Peyer's patch (tissue), 4 donors: Measurements from ENCODE around the gene ACVR1C. TPM values are rescaled to one million over a fixed set of nuclear protein-coding genes. Genes with fewer than 3 reads are reported as not detected.
A peak's percentile ranks its signal among the peaks of the same experiment; 100 is the strongest.

Source experiments
- DNase-seq, 3 donors: peaks; one replicate each; pipeline ENCODE4 v3.0.0-alpha.2; 2017 to 2019
- H3K27ac ChIP-seq, 4 donors: fragments of 200-600 bp; sonication (generic); one replicate each; pipeline ENCODE4 v1.5.1; 2016 to 2019
- H3K27me3 ChIP-seq, 2 donors: fragments of 200-600 bp; sonication (generic); one replicate each; pipeline ENCODE4 v1.5.1; 2019
- H3K36me3 ChIP-seq, 3 donors: fragments of 200-600 bp; sonication (generic); one replicate each; pipeline ENCODE4 v1.5.1; 2016 to 2019
- H3K4me1 ChIP-seq, 4 donors: fragments of 200-600 bp; sonication (generic); one replicate each; pipeline ENCODE4 v1.5.1; 2016 to 2019
- H3K4me3 ChIP-seq, 4 donors: fragments of 200-600 bp; sonication (generic); 1 replicate in 3 of 4; 2 replicates in 1 of 4; pipeline ENCODE4 v1.5.1; 2016 to 2019; ENCODE audit warnings: mild to moderate bottlenecking in 1 of 4
- H3K9me3 ChIP-seq, 4 donors: fragments of 200-600 bp; sonication (generic); one replicate each; pipeline ENCODE4 v1.5.1; 2016 to 2019; ENCODE audit warnings: mild to moderate bottlenecking in 1 of 4
- POLR2A ChIP-seq, 2 donors: fragments of 450-650 bp; IDR thresholded peaks; one replicate each; pipeline ENCODE4 v1.5.1; 2017; ENCODE audit warnings: antibody characterized with exemption in 2 of 2, mild to moderate bottlenecking in 2 of 2, moderate library complexity in 2 of 2
- total RNA-seq, 4 donors: library from RNA; depleted of rRNA; stranded (reverse); fragments of >200 nt; gene quantifications; one replicate each; pipeline ENCODE4 v1.1.0, GENCODE V29; 2016
- TF ChIP-seq, protein P1 (sequence below), 6 experiments: fragments of 450-650 bp in 4 of 6; fragments of 200-600 bp in 2 of 6; sonication (generic) in 1 of 6; IDR thresholded peaks; one replicate each; pipeline ENCODE4 v1.5.1; 2017 to 2019; ENCODE audit warnings: antibody characterized with exemption in 6 of 6, mild to moderate bottlenecking in 3 of 6, moderate library complexity in 1 of 6

ACVR1C gene
- 1 to 10 TPM; 2.3 to 5.0 (median 4.1) TPM for total RNA-seq

DNA sequence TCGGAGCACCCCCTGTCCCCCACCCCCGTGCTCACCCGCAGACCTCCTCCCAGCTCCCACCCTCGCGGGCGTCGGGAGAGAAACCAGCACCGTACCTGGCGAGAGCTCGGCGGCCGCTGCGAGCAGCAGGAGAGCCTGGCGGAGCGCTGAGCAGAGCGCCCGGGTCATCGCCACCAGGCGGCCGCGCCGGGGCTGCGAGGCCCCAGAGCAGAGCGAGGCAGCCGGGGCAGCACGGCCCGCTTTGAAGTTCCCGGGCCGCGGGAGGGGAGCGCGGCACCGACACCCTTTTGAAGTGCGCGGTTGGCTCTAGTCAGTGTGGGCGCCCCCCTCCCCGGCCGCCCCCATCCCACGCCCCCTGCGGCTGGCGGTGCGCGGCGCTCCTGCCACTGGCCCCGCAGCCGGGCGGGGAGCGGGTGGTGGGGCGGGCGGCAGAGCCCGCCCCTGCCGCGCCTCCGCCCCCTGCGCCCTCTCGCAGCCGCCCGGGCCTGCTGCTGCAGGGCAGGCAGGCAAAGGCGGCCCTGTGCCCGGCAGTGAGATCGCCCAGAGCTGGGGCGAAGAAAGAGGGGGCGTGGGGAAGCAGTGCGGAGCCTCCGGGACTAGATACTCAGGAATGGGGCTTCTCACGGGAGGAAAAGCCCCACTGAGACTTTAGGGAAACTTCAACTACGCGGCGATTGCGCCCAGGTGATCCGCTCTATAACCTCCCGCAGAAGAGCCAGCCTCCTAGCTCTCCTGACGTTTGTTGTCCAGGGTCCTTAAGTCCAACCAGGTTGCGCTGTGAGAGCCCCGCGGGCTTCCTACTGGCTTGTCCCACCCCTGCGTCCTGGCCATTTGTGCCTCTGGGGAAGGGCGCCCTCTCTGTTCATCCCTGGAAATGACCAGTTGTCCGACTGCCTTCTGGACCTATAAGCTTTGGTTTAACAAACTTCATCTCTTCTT, at the start of gene ACVR1C:
Gene ACVR1C, minus strand, starts transcription at position 388 of the 939 bp plus-strand sequence. Its CDS starts 220 bp downstream, at position 168.
- DNase-seq: peak; percentile 55 to 89 (median 86)
- Histone ChIP-seq H3K27ac (peak within 1 kb of the TSS; percentile 63 to 91 (median 76)), H3K4me3 (peak within 1 kb of the TSS; percentile 42 to 81 (median 64)), H3K9me3 (no peaks in the 10 kb centered on the region), H3K36me3 (no peaks in the 10 kb centered on the region), H3K4me1 (peaks cover 0 to 7% (median 0%) of the 10 kb centered on the region in 4 donors), H3K27me3 (no peaks in the 10 kb centered on the region)
- TF ChIP-seq, protein P1, sequence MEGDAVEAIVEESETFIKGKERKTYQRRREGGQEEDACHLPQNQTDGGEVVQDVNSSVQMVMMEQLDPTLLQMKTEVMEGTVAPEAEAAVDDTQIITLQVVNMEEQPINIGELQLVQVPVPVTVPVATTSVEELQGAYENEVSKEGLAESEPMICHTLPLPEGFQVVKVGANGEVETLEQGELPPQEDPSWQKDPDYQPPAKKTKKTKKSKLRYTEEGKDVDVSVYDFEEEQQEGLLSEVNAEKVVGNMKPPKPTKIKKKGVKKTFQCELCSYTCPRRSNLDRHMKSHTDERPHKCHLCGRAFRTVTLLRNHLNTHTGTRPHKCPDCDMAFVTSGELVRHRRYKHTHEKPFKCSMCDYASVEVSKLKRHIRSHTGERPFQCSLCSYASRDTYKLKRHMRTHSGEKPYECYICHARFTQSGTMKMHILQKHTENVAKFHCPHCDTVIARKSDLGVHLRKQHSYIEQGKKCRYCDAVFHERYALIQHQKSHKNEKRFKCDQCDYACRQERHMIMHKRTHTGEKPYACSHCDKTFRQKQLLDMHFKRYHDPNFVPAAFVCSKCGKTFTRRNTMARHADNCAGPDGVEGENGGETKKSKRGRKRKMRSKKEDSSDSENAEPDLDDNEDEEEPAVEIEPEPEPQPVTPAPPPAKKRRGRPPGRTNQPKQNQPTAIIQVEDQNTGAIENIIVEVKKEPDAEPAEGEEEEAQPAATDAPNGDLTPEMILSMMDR (IDR thresholded peaks at IDR 0.05): peak in 5 of 6 experiments; percentile 38 to 77 (median 69)
- peak; percentile 38 to 39 for TF ChIP-seq POLR2A (IDR thresholded peaks at IDR 0.05)

DNA sequence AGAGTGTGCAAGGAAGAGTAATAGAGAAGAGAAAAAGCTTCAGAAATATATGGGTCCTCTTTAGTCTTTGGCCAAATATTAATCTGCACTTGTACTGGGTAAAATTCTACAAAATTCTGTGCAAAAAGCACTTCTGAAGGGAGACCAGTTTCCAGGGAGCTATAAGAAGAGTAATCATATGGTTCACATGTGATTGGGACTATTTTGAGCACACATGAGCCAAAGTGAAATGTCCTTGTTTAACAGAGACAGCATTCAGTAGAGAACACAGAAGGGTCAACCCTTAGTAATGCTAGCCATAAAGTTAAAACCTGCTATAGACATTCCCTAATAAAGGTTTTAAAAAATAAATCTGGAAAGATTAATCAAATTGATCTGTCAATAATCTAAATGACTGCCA, 49.3 kb upstream of the ACVR1C start:
- TF ChIP-seq, protein P1 (IDR thresholded peaks at IDR 0.05): no peak
- TF ChIP-seq POLR2A (IDR thresholded peaks at IDR 0.05): no peak
- no peaks in the 10 kb centered on the region for H3K9me3 ChIP-seq
- no peaks in the 10 kb centered on the region for H3K27me3 ChIP-seq
- DNase-seq: no peak
- no peak overlapping the region for H3K4me3 ChIP-seq
- no peak overlapping the region for H3K27ac ChIP-seq
- no peaks in the 10 kb centered on the region for H3K36me3 ChIP-seq
- H3K4me1 ChIP-seq: no peaks in the 10 kb centered on the region

DNA sequence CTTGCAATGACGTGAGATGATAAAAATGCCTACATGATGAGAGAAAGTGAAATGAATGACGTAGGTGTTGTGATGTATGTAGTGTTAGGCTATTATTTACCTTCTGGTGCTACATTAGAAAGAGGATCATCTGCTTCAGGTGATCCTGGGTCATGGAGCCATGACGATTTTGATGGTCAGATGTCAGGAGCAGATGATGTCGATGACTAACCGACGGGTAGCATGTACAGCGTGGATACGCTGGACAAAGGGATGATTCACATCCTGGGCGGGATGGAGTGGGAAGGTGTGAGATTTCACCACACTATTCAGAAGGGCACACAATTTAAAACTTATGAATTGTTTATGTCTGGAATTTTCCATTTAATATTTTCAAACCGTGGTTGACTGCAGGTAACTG, 43.5 kb upstream of the ACVR1C start:
- H3K4me3 ChIP-seq: no peak overlapping the region
- TF ChIP-seq, protein P1 (IDR thresholded peaks at IDR 0.05): no peak
- TF ChIP-seq POLR2A (IDR thresholded peaks at IDR 0.05): no peak
- DNase-seq: no peak
- no peaks in the 10 kb centered on the region for H3K27me3 ChIP-seq
- H3K9me3 ChIP-seq: no peaks in the 10 kb centered on the region
- H3K4me1 ChIP-seq: no peaks in the 10 kb centered on the region
- H3K36me3 ChIP-seq: no peaks in the 10 kb centered on the region
- H3K27ac ChIP-seq: no peak overlapping the region

DNA sequence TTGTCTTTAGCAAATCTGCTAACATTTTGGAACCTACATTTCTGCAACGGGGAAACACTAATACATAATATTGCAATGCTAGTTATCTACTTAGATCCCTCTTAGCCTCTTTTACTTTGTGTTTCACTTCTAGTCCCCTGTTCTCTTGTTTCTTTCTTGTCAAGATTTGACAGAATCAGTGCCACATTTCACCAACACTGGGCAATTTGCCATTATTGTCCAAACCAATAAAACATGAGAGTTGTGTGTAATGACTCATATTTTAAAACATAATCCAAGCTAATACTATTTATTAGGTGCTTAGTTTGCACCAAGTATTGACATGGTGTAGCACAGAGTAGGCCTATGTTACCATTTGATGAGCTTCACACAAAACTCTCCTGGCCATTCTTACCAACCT, 33.7 kb upstream of the ACVR1C start:
- TF ChIP-seq, protein P1 (IDR thresholded peaks at IDR 0.05): no peak
- TF ChIP-seq POLR2A (IDR thresholded peaks at IDR 0.05): no peak
- no peaks in the 10 kb centered on the region for H3K9me3 ChIP-seq

DNA sequence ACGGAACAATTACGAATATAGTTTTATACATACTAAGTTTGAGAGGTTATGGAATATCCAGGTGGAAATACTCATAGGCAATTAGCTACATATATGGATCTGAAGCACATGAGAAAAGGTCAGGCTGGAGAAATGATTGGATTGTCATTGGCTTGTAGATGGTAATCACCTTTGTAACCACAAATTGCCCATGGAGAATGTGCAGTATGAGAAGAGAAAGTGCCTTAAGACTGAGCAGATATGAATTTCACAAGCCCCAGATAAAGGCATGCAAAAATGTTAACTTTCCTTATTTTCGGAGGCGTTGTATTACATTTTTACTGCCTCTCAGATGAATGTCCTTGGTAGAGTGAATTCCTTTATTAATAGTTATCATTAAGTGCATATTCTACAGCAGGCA, 33.1 kb upstream of the ACVR1C start:
- Histone ChIP-seq H3K27me3 (no peaks in the 10 kb centered on the region), H3K4me1 (peaks cover 0 to 2% (median 0%) of the 10 kb centered on the region in 4 donors), H3K36me3 (no peaks in the 10 kb centered on the region)

More for the DNA sequence above, 33.7 kb upstream of the ACVR1C start:
- Histone ChIP-seq H3K27ac (no peak overlapping the region), H3K36me3 (no peaks in the 10 kb centered on the region), H3K4me3 (no peak overlapping the region), H3K4me1 (peaks cover 0 to 2% (median 0%) of the 10 kb centered on the region in 4 donors), H3K27me3 (no peaks in the 10 kb centered on the region)
- no peak for DNase-seq

More for the DNA sequence above, 33.1 kb upstream of the ACVR1C start:
- no peak overlapping the region for H3K4me3 ChIP-seq
- H3K9me3 ChIP-seq: no peaks in the 10 kb centered on the region
- no peak overlapping the region for H3K27ac ChIP-seq
- no peak for DNase-seq
- no peak for TF ChIP-seq POLR2A (IDR thresholded peaks at IDR 0.05)
- TF ChIP-seq, protein P1 (IDR thresholded peaks at IDR 0.05): no peak
